PC-3 (cell line): ENCODE measurements around the gene MRRF.
"Not testable (repeated sequence)": the region's sequence is repeated elsewhere in the genome, so short reads cannot be mapped to it uniquely, and the experiment has no call there.

Experiments
- EZH2 ChIP-seq: fragments of 300-600 bp; sonication (generic); IDR thresholded peaks from one replicate; pipeline ENCODE4 v1.6.1; 2017; ENCODE audit warnings: antibody characterized with exemption, mild to moderate bottlenecking, low read length; ENCODE audit not compliant: unreplicated experiment
- EZH2phosphoT487 ChIP-seq: fragments of 300-600 bp; sonication (generic); IDR thresholded peaks from 2 replicates; pipeline ENCODE4 v1.6.1; 2018; ENCODE audit warnings: mild to moderate bottlenecking, antibody characterized with exemption, low read length, borderline replicate concordance
- TF ChIP-seq, protein P1 (sequence below): fragments of 300-600 bp; sonication (generic); conservative IDR thresholded peaks from 2 replicates; pipeline ENCODE4 v1.5.1; 2017; ENCODE audit warnings: antibody characterized with exemption, low read depth, mild to moderate bottlenecking, low read length

DNA sequence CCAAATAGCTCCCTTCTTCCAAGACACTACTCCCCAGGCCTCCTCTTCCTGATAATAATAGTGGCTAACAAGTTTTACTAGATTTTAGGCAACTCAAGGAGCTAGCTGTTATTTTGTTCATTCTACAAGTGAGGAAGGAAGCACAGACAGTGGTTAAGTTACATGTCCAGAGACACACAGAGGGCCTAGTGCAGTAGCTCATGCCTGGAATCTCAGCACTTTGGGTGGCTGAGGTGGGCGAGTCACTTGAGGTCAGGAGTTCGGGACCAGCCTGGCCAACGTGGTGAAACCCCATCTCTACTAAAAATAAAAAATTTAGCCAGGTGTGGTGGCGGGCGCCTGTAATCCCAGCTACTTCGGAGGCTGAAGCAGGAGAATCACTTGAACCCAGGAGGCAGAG is 65.8 kb downstream of the MRRF start:
- TF ChIP-seq, protein P1, sequence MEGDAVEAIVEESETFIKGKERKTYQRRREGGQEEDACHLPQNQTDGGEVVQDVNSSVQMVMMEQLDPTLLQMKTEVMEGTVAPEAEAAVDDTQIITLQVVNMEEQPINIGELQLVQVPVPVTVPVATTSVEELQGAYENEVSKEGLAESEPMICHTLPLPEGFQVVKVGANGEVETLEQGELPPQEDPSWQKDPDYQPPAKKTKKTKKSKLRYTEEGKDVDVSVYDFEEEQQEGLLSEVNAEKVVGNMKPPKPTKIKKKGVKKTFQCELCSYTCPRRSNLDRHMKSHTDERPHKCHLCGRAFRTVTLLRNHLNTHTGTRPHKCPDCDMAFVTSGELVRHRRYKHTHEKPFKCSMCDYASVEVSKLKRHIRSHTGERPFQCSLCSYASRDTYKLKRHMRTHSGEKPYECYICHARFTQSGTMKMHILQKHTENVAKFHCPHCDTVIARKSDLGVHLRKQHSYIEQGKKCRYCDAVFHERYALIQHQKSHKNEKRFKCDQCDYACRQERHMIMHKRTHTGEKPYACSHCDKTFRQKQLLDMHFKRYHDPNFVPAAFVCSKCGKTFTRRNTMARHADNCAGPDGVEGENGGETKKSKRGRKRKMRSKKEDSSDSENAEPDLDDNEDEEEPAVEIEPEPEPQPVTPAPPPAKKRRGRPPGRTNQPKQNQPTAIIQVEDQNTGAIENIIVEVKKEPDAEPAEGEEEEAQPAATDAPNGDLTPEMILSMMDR: not testable (repeated sequence)
- not testable (repeated sequence) for TF ChIP-seq EZH2, EZH2phosphoT487
